WERI-Rb-1 (cell line): ENCODE data around the gene TNFRSF8.

Experiments used
- DNase-seq: peaks from one replicate; pipeline ENCODE4 v3.0.0-alpha.2; 2020
- H3K27ac ChIP-seq: fragments of 250-450 bp; sonication (Bioruptor Pico); 2 replicates; pipeline ENCODE4 v1.5.1; 2020; ENCODE audit warnings: mild to moderate bottlenecking, moderate library complexity
- H3K27me3 ChIP-seq: fragments of 250-450 bp; sonication (Bioruptor Pico); 2 replicates; pipeline ENCODE4 v1.5.1; 2021; ENCODE audit warnings: mild to moderate bottlenecking, low read depth, moderate library complexity; ENCODE audit not compliant: insufficient read depth, severe bottlenecking
- H3K36me3 ChIP-seq: fragments of 250-450 bp; sonication (Bioruptor Pico); 2 replicates; pipeline ENCODE4 v1.5.1; 2020; ENCODE audit warnings: mild to moderate bottlenecking, moderate library complexity
- H3K4me3 ChIP-seq: 2 replicates; pipeline ENCODE4 v1.5.1; 2011; ENCODE audit warnings: low read depth, mild to moderate bottlenecking, control low read depth, low read length
- H3K9me3 ChIP-seq: fragments of 250-450 bp; sonication (Bioruptor Pico); 2 replicates; pipeline ENCODE4 v1.5.1; 2021; ENCODE audit warnings: mild to moderate bottlenecking, moderate library complexity; ENCODE audit not compliant: severe bottlenecking
- TF ChIP-seq, protein P1 (sequence below): IDR thresholded peaks from 2 replicates; pipeline ENCODE4 v1.5.1; 2011; ENCODE audit warnings: low read depth, mild to moderate bottlenecking, control low read depth, inconsistent platforms, low read length

The TNFRSF8 gene

DNA sequence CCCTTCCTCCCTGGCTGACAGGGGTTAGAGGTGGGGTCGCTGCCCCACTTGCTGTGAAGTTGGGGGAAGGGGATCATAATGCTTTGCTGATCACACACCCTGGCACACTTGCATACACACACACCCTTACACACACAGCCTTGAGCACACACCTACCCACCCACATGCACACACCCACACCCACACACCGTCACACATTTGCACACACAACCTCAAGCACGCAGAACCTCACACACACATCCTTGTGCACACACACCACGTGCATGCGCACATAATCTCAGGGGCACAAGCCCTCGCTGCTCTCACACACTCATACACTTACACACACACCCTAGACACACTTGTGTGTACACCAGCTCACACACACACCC, 16.4 kb upstream of the TNFRSF8 start:
- no peaks in the 10 kb centered on the region for H3K9me3 ChIP-seq
- no peak for DNase-seq
- no peak overlapping the region for H3K27ac ChIP-seq
- TF ChIP-seq, protein P1, sequence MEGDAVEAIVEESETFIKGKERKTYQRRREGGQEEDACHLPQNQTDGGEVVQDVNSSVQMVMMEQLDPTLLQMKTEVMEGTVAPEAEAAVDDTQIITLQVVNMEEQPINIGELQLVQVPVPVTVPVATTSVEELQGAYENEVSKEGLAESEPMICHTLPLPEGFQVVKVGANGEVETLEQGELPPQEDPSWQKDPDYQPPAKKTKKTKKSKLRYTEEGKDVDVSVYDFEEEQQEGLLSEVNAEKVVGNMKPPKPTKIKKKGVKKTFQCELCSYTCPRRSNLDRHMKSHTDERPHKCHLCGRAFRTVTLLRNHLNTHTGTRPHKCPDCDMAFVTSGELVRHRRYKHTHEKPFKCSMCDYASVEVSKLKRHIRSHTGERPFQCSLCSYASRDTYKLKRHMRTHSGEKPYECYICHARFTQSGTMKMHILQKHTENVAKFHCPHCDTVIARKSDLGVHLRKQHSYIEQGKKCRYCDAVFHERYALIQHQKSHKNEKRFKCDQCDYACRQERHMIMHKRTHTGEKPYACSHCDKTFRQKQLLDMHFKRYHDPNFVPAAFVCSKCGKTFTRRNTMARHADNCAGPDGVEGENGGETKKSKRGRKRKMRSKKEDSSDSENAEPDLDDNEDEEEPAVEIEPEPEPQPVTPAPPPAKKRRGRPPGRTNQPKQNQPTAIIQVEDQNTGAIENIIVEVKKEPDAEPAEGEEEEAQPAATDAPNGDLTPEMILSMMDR = no peak
- H3K27me3 ChIP-seq = no peaks in the 10 kb centered on the region
- no peak overlapping the region for H3K4me3 ChIP-seq
- no peaks in the 10 kb centered on the region for H3K36me3 ChIP-seq

DNA sequence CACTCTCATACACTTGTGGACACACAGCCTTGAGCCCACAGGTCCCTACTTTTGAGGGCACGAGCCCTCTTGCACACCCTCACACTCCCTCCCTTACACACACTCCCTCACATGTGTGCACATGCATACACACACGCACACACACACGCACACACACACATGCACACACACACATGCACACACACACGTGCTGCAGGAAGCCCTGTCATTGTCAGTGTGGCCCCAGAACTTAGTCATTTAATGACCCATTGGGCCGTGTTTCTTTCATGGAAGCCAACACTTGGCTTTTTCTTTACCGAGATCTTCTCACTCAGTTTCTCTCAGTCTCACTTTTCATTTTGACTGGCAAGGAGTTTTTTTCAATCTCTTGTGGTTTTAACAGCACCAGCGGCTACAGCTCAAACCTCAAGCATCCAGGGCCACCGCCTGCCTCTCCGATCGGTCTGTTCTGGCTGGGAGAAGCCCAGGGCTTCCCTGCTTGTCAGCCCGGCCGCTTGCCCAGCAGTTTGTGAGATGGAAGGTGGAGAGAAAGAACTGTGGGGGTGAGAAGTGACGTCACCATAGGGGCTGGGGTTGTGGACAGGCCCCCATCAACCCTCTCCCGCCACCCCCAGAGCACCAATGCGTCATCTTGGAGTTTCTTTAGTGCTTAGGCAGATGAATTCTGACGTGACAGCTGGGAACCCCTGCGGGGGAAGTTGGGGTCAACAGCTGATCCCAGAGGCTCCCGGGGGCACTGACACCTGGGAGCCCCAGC, 15.8 kb upstream of the TNFRSF8 start:
- TF ChIP-seq, protein P1 = no peak
- no peak for DNase-seq
- H3K27me3 ChIP-seq = no peaks in the 10 kb centered on the region
- H3K27ac ChIP-seq = no peak overlapping the region
- H3K9me3 ChIP-seq = no peaks in the 10 kb centered on the region
- no peaks in the 10 kb centered on the region for H3K36me3 ChIP-seq
- no peak overlapping the region for H3K4me3 ChIP-seq

DNA sequence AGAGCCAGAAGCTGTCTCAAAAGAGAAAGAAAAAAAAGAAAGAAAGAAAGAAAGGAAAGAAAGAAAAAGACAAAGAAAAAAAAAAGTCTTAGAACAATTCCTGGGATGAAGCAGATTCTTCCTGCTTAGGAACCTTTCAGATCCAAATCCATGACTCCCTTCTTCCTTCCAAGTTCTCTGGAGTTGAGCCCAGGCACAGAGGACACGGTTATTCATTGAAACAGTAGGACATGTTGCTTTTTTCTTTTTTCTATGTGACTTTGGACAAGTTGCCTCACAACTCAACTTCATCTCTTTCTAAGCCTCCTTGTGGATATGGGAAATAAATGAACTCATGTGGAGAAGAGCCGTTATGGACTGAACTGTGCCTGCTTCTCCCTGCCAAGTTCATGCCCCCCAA, 14.7 kb upstream of the TNFRSF8 start:
- Histone ChIP-seq H3K4me3 (no peak overlapping the region), H3K9me3 (no peaks in the 10 kb centered on the region), H3K27ac (no peak overlapping the region), H3K36me3 (no peaks in the 10 kb centered on the region), H3K27me3 (no peaks in the 10 kb centered on the region)
- no peak for DNase-seq
- TF ChIP-seq, protein P1 = no peak

DNA sequence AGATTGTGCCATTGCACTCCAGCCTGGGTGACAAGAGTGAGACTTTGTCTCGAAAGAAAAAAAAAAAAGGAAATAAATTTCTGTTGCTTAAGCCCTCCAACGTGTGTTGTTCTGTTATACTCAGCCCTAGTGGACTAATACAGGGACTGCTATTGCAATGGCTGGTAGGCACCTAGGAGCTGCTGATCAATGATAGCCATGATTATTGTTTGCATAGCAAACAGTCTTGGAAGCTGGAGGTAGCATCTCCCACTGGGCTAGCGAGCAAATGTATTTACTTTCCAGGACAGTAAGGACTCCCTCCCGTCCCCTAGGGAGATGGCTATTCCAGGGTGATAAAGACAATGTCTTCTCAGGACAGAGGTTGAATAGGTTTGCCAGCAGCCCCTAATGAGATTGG, 13.5 kb upstream of the TNFRSF8 start:
- H3K4me3 ChIP-seq = no peak overlapping the region
- DNase-seq = no peak
- no peaks in the 10 kb centered on the region for H3K36me3 ChIP-seq
- TF ChIP-seq, protein P1 = no peak
- H3K27ac ChIP-seq = no peak overlapping the region
- H3K27me3 ChIP-seq = no peaks in the 10 kb centered on the region
- no peaks in the 10 kb centered on the region for H3K9me3 ChIP-seq

DNA sequence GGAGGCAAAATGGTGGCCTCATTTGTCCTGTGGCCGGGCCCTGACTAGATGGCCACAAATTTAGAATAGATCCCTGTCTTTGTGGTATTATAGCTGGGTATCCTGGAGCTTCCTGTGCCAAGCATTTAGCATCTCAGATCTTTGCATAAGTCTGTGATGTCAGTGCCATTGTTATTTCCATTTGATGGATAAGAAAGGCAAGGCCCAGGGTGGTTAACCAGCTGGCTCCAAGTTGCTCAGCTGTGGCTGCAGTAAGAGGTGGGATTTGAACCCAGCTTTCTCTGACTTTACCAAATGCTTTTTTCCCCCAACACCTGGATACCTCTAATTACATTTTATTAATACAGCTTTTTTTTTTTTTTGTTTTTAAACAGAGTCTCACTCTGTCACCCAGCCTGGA, 11.7 kb upstream of the TNFRSF8 start:
- no peaks in the 10 kb centered on the region for H3K27me3 ChIP-seq
- H3K4me3 ChIP-seq = no peak overlapping the region
- TF ChIP-seq, protein P1 = no peak
- DNase-seq = no peak
- no peak overlapping the region for H3K27ac ChIP-seq
- no peaks in the 10 kb centered on the region for H3K36me3 ChIP-seq
- no peaks in the 10 kb centered on the region for H3K9me3 ChIP-seq
